Measurements from ENCODE around the gene SPECC1.

Gene SPECC1

DNA sequence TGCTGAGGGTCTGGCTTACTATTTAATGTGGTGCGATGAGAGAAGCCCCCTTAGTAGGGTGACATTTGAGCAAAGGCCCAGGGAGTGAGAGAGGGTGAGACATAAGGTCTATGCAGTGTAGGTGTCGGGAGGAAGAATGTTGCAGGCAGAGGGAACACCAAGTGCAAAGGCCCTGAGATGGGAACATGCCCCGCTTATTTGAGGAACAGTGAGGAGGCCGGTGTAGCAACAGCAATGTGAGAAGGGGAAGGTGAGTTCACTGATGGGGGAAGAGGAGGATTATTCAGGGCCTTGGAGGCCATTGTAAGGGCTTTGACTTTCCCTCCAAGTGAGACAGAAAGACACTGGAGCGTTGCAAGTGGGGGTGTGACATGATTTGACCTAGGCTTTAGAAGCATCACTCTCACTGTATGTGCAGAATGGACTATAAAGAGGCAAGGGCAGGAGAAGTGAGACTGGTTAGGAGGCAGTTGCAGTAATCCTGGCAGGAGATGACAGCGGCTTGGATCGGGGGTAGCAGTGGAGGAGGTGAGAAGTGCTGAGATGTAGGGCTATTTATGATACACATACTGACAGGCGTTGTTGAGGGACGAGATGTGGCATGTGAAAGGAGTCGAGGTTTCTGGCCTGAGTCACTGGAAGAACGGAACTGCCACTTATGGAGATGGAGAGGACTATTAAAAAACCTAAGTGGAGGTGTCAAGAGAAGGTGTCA is 145.3 kb downstream of the SPECC1 start:
- TF ChIP-seq CTCF (IDR thresholded peaks at IDR 0.05; ENCODE audit: insufficient read depth, low read length, poor library complexity, severe bottlenecking): no peak
- DNase-seq (ENCODE audit: extremely low read depth, insufficient read length): no peak
- no peaks in the 10 kb centered on the region for H3K36me3 ChIP-seq (ENCODE audit: control insufficient read depth, insufficient read depth, low read length)
- H3K4me3 ChIP-seq (replicated peaks; ENCODE audit: low read depth, low read length): no peak overlapping the region
- H3K27me3 ChIP-seq (replicated peaks; ENCODE audit: control insufficient read depth, insufficient read depth, low read length): no peaks in the 10 kb centered on the region

- H3K36me3 ChIP-seq (ENCODE audit: control insufficient read depth, insufficient read depth, low read length): no peaks in the 10 kb centered on the region
- DNase-seq (ENCODE audit: extremely low read depth, insufficient read length): peak; percentile 100
- peak overlapping the region; percentile 77 for H3K4me3 ChIP-seq (replicated peaks; ENCODE audit: low read depth, low read length)
- TF ChIP-seq CTCF (IDR thresholded peaks at IDR 0.05; ENCODE audit: insufficient read depth, low read length, poor library complexity, severe bottlenecking): no peak
- H3K27me3 ChIP-seq (replicated peaks; ENCODE audit: control insufficient read depth, insufficient read depth, low read length): no peaks in the 10 kb centered on the region
These were observed 146.4 kb downstream of the SPECC1 start for GRCh38 chr17:20155258-20156195.

DNA sequence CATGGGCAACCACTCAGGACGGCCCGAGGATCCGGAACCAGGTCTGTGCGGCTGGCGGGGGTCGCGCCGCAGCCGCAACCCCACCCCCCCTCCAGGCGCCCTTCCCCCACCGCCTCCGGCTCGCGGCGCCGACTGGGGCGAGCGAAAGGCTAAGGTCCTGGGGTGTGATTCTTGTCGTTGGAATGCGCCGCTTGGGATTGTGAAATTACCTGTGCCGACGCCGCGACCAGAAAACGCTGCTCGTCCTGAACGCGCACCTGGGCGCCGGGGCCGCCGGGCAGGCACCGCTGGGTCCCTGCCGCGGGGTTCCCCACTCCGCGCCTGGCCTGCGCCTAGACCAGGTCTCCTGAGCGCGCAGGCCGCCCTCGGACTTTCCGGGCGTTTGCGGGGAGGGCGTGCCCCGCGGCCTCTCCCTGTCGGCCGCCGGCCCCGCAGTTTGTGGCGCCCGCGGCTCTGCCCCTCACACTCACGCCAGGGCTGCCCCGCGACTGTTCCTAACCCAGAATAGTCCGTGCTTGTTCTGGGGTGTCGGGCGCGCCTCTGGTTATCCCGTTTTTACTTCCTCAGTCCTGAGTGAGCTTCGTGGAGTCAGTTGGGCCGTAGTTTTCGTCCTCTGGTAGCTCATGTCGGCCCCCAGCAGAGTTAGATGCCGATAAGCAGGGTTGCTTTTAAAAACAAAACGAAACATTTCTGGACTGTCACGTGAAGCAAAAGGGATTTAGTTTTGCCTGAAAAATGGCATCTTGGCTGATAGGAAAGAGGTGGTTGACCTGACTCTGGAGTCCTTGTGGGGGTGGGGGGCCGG is 147.2 kb downstream of the SPECC1 start:
- DNase-seq (ENCODE audit: extremely low read depth, insufficient read length): peak; percentile 65
- no peaks in the 10 kb centered on the region for H3K27me3 ChIP-seq (replicated peaks; ENCODE audit: control insufficient read depth, insufficient read depth, low read length)

GRCh38 chr17:20157001-20157310 is 147.8 kb downstream of the SPECC1 start:
- TF ChIP-seq CTCF (IDR thresholded peaks at IDR 0.05; ENCODE audit: insufficient read depth, low read length, poor library complexity, severe bottlenecking): no peak
- Histone ChIP-seq H3K36me3 (ENCODE audit: control insufficient read depth, insufficient read depth, low read length) (no peaks in the 10 kb centered on the region), H3K27me3 (replicated peaks; ENCODE audit: control insufficient read depth, insufficient read depth, low read length) (no peaks in the 10 kb centered on the region), H3K4me3 (replicated peaks; ENCODE audit: low read depth, low read length) (peak overlapping the region; percentile 77)
- DNase-seq (ENCODE audit: extremely low read depth, insufficient read length): no peak

More for the DNA sequence above, 147.2 kb downstream of the SPECC1 start:
- no peak for TF ChIP-seq CTCF (IDR thresholded peaks at IDR 0.05; ENCODE audit: insufficient read depth, low read length, poor library complexity, severe bottlenecking)
- H3K36me3 ChIP-seq (ENCODE audit: control insufficient read depth, insufficient read depth, low read length): no peaks in the 10 kb centered on the region
- peak overlapping the region; percentile 77 for H3K4me3 ChIP-seq (replicated peaks; ENCODE audit: low read depth, low read length)

GRCh38 chr17:20158580-20158979 is 149.4 kb downstream of the SPECC1 start:
- Histone ChIP-seq H3K27me3 (replicated peaks; ENCODE audit: control insufficient read depth, insufficient read depth, low read length) (no peaks in the 10 kb centered on the region), H3K36me3 (ENCODE audit: control insufficient read depth, insufficient read depth, low read length) (no peaks in the 10 kb centered on the region), H3K4me3 (replicated peaks; ENCODE audit: low read depth, low read length) (no peak overlapping the region)
- no peak for DNase-seq (ENCODE audit: extremely low read depth, insufficient read length)
- TF ChIP-seq CTCF (IDR thresholded peaks at IDR 0.05; ENCODE audit: insufficient read depth, low read length, poor library complexity, severe bottlenecking): no peak
